GM12873 (cell line): ENCODE results near the gene PTPRN2.

Experiments
- CTCF ChIP-seq: IDR thresholded peaks from 2 replicates; pipeline ENCODE4 v1.5.1; 2012; ENCODE audit warnings: low read depth, mild to moderate bottlenecking, moderate library complexity, low read length, control low read depth; ENCODE audit not compliant: insufficient read depth; ENCODE audit errors: missing control alignments

PTPRN2 gene

GRCh38 chr7:157839226-157839625 is 748.4 kb downstream of the PTPRN2 start:
- TF ChIP-seq CTCF: no peak

- TF ChIP-seq CTCF: no peak
These were observed 750.1 kb downstream of the PTPRN2 start for GRCh38 chr7:157837561-157837960.

DNA sequence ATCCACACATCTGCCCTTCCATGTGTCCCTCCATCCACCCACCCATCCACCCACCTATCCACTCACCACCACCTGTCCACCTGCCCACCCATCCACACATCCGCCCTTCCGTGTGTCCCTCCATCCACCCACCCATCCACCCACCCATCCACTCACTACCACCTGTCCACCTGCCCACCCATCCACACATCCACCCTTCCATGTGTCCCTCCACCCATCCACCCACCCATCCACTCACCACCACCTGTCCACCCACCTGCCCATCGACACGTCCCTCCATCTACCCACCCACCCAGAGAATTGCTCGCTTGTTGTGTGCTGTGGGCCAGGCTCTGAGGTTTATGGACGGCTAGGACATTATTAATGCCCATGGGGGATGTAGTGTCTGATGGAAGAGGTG is 750.6 kb downstream of the PTPRN2 start:
- TF ChIP-seq CTCF: no peak

GRCh38 chr7:157834501-157835163 is 753.0 kb downstream of the PTPRN2 start:
- TF ChIP-seq CTCF: no peak

DNA sequence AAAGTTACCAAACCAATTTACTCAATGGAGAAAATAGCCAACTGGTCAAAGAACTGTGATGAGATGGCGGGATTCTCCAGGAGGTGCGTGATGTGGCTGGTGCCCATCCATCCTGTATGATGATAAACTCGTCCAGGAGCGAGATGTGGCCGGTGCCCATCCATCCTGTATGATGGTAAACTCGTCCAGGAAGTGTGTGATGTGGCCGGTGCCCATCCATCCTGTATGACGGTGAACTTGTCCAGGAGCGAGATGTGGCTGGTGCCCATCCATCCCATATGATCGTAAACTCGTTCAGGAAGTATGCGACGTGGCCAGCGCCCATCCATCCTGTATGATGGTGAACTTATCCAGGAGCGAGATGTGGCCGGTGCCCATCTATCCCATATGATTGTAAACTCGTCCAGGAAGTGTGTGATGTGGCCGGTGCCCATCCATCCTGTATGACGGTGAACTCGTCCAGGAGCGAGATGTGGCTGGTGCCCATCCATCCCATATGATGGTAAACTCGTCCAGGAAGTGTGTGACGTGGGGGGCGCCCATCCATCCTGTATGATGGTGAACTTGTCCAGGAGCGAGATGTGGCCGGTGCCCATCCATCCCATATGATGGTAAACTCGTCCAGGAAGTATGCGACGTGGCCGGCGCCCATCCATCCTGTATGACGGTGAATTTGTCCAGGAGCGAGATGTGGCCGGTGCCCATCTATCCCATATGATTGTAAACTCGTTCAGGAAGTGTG is 754.6 kb downstream of the PTPRN2 start:
- no peak for TF ChIP-seq CTCF

DNA sequence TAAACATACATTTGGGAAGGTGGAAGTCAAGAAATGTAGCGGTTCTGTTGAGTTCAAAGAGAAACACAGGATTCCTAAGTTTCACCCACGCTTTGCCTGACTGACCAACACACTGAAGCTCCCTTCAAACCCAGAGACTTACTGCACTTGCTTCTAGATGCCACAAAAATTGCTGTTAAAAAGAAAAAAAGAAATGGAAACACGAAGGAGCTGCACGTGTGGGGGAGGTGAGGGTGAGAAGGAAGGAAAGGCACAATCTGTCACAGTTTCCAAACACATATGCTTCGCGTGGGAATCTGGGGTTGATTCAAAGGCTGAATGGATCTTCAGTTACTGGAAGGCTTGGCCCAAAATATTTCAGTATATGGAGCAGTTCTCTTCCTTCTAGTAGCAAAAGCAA is 755.2 kb downstream of the PTPRN2 start:
- no peak for TF ChIP-seq CTCF

DNA sequence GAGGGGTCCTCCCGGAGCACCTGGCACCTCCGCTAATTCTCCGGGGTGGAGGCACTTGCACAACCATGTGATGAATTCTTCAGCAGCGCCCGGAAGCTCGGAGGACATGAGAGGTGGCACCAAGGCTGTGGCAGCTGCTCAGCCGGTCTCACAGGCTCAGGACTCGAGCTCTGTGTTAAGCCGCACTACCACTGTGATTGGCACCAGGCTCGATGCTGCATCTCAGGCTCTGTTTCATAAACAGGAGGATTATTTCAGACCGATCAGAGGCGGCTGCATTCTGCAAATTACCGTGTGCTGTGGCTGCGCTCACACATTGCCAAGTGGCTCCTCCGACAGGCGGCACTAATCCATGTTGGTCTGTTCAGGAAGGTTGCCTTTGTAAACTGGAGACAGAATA is 755.6 kb downstream of the PTPRN2 start:
- no peak for TF ChIP-seq CTCF
